Bronchial epithelial cell (primary cell): Measurements from ENCODE around the gene MEI1. TPM values are rescaled to one million over a fixed set of nuclear protein-coding genes. Genes with fewer than 3 reads are reported as not detected.

Source experiments
- DNase-seq: peaks from one replicate; pipeline ENCODE4 v3.0.0-alpha.2; 2010; ENCODE audit warnings: low read depth
- FAIRE-seq: peaks from 2 replicates; lab custom pipeline; 2011; peaks lifted over from hg19 to GRCh38; lab: Jason Lieb, UNC
- H3K27me3 ChIP-seq: 2 replicates; pipeline ENCODE4 v1.5.1; 2011; ENCODE audit warnings: low read length; ENCODE audit not compliant: control insufficient read depth, insufficient read depth
- H3K36me3 ChIP-seq: 2 replicates; pipeline ENCODE4 v1.5.1; 2011; ENCODE audit warnings: low read length; ENCODE audit not compliant: control insufficient read depth, insufficient read depth
- H3K4me3 ChIP-seq: 2 replicates; pipeline ENCODE4 v1.5.1; 2011; ENCODE audit warnings: mild to moderate bottlenecking, low read depth, low read length, control low read depth
- total RNA-seq: library from RNA; depleted of rRNA; stranded (reverse); fragments of >200 nt; gene quantifications from 2 replicates; pipeline ENCODE4 v1.2.1, GENCODE V29; 2014
- TF ChIP-seq, protein P1 (sequence below): IDR thresholded peaks from 2 replicates; pipeline ENCODE4 v1.5.1; 2011; ENCODE audit warnings: mild to moderate bottlenecking, moderate library complexity, low read length, control low read depth, inconsistent platforms; ENCODE audit not compliant: insufficient read depth, severe bottlenecking

The MEI1 gene
- total RNA-seq, 1 donor from 2014 or later, result not detected

DNA sequence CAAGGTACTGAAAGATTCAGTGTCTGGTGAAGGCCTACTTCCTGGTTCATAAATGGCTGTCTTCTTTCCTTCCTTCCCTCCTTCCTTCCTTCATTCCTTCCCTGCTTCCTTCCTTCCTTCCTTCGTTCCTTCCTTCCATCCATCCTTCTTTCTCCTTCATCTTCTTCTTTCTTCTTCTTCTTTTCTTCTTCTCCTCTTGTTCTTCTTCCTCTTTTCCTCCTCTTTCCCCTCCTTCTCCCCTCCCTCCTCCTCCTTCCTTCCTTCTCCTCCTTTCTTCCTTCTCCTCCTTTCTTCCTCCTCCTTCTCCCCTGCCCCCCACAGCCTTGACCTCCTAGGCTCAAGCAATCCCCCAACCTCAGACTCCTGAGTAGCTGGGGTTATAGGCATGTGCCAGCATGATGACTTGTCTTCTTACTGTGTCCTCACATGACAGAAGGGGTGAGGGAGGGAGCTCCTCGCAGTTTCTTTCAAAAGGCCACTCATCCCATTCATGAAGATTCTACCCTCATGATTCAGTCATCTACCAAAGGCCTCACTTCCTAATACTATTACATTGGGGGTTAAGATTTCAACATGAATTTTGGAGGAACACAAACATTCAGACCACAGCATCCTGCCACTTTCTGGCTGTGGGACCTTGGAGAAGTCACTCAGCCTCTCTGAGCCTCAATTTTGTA lies 78.6 kb downstream of the MEI1 start:
- peak; percentile 7 for FAIRE-seq
- no peak overlapping the region for H3K4me3 ChIP-seq
- H3K27me3 ChIP-seq, result no peaks in the 10 kb centered on the region
- H3K36me3 ChIP-seq, result no peaks in the 10 kb centered on the region
- peak; percentile 58 for DNase-seq
- TF ChIP-seq, protein P1, sequence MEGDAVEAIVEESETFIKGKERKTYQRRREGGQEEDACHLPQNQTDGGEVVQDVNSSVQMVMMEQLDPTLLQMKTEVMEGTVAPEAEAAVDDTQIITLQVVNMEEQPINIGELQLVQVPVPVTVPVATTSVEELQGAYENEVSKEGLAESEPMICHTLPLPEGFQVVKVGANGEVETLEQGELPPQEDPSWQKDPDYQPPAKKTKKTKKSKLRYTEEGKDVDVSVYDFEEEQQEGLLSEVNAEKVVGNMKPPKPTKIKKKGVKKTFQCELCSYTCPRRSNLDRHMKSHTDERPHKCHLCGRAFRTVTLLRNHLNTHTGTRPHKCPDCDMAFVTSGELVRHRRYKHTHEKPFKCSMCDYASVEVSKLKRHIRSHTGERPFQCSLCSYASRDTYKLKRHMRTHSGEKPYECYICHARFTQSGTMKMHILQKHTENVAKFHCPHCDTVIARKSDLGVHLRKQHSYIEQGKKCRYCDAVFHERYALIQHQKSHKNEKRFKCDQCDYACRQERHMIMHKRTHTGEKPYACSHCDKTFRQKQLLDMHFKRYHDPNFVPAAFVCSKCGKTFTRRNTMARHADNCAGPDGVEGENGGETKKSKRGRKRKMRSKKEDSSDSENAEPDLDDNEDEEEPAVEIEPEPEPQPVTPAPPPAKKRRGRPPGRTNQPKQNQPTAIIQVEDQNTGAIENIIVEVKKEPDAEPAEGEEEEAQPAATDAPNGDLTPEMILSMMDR, result no peak

DNA sequence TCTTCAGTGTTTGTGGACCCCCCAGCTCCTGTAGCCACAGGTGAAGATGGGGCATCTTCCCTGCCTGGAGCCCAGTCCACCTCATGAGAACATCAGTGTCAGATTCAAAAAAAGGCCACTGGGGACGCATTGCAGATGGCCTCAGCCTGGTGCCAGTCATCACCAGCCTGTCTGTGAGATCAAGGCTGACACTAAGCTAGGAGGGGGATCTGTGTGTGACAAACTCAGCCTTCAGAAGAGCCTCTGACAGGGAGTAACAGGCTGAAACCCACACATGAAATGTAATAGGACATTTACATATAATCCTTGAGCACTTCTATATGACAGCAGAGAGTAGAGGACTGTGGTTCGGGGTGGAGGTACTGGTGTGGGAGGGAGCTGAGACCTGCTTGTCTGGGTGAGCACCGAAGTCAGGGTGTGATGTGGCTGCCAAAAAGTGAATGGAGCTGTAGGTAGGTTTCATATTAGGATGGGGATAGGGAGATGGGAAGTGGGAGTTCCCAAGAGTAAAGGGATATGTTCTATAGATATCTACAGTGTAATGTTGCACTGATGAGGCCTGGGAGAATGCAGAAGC lies 80.7 kb downstream of the MEI1 start:
- H3K36me3 ChIP-seq, result no peaks in the 10 kb centered on the region
- FAIRE-seq (peak; percentile 43), DNase-seq (no peak)
- H3K27me3 ChIP-seq, result no peaks in the 10 kb centered on the region
- H3K4me3 ChIP-seq, result no peak overlapping the region
- TF ChIP-seq, protein P1, result no peak

DNA sequence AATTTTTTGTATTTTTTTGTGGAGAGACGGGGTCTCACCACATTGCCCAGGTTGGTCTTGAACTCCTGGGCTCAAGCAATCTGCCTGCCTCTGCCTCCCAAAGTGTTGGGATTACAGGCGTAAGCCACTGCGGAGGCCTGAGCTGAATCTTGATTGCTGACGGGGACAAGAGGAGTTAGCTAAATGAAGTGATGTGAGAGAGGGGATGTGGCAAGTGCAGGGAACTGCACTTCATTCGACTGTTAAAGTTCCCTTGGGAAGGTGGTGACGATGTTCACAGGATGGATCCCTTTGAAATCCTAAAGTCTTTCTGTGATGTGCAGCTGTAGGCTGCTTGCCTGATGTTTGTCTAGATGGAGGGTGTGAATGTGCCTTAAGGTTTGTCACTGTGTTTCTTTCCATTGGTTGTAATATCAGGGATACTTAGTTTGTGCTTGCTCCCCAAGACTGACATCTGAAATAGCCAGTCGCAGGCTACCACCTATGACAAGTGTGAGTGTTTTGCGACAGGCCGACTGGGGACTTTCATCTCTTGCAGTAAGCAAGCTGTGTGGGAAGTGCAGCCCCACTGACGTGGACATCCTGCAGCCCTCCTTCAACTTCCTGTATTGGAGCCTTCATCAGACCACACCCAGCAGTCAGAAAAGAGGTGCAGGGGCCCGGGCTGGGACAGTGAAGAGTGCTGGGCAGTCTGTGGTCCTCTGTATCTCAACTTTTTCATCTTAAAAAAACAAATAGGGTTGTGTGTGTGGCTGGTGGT lies 81.6 kb downstream of the MEI1 start:
- DNase-seq (peak; percentile 57), FAIRE-seq (no peak)
- Histone ChIP-seq H3K27me3 (no peaks in the 10 kb centered on the region), H3K4me3 (no peak overlapping the region), H3K36me3 (no peaks in the 10 kb centered on the region)
- TF ChIP-seq, protein P1, result no peak

DNA sequence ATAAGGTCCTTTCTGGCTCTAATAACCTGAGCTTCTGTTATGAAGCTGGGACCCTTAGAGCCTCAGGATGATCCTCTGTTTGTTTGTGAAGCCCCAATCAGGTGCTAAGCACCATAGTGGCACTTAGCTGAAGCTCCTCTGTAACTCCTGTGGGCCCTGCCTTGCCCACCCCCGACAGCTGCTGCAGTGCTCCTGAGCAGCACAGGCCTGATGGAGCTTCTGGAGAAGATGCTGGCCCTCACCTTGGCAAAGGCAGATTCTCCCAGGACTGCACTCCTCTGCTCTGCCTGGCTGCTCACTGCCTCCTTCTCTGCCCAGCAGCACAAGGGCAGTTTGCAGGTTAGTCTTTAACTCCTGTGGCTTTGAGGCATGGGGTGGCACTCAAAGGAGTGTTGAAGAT lies 82.2 kb downstream of the MEI1 start:
- H3K27me3 ChIP-seq, result no peaks in the 10 kb centered on the region
- no peak for DNase-seq
- no peak overlapping the region for H3K4me3 ChIP-seq
- H3K36me3 ChIP-seq, result no peaks in the 10 kb centered on the region
- FAIRE-seq, result no peak
- TF ChIP-seq, protein P1, result no peak

DNA sequence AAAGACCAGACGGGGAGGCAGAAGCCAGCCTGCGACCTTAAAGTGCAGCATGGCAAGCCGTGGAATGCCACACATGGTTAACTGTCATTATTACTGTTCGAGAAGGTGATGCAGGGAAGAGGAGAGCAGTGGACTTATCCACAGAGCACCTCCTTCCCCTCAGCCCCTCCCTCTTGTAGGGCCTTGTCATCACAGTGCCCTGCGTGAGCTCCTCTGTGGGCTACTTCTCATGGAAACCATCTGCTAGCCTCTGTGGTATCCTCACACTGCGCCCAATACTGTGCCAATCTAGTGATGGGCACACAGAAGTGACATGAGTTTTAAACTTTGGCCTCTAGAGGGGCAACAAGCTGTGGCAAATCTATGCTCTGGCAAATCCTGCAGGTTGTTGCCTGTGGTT lies 83.0 kb downstream of the MEI1 start:
- TF ChIP-seq, protein P1, result no peak
- Histone ChIP-seq H3K4me3 (no peak overlapping the region), H3K27me3 (no peaks in the 10 kb centered on the region), H3K36me3 (no peaks in the 10 kb centered on the region)
- DNase-seq, result no peak
- FAIRE-seq, result peak; percentile 13
